ENCODE data around the gene HOXC10. TPM values are rescaled to one million over a fixed set of nuclear protein-coding genes. Genes with fewer than 3 reads are reported as not detected.

Gene HOXC10
- total and polyA plus RNA-seq, 2 experiments from 2014 or later = 0.23 to 1.7 TPM

DNA sequence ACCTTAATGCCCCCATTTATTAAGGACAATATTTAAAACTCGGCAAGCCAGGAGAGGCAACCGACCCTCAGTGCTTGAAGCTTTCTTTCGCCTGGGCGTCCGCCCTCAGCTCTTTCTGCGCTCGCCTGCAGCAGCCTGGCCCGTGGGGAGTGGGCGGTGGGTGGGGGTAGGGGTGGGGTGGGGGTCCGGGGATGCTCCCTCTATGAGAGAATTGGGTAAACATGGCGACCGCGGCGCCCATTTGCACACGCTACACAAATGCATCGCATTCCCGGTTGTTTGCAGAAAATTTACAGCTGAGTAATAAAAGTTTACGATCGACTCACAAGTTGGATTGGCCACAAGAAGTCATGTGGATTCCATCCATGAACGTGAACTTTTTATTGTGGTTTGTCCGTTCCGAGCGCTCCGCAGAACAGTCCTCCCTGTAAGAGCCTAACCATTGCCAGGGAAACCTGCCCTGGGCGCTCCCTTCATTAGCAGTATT is 31.6 kb downstream of the HOXC10 start:
- Histone ChIP-seq H4K20me1 (ENCODE audit: insufficient read depth, poor library complexity, severe bottlenecking) (no peaks in the 10 kb centered on the region), H3K4me3 (peak overlapping the region; percentile 62), H3K9me3 (ENCODE audit: low read depth) (no peaks in the 10 kb centered on the region), H2AFZ (no peak overlapping the region), H3K36me3 (replicated peaks; ENCODE audit: insufficient read depth, low read depth) (no peaks in the 10 kb centered on the region), H3K9me2 (replicated peaks; ENCODE audit: insufficient read depth) (no peaks in the 10 kb centered on the region), H3K79me2 (peaks cover 26% of the 10 kb centered on the region), H3K4me2 (peak overlapping the region; percentile 90), H3K27me3 (peaks cover 77% of the 10 kb centered on the region), H3K27ac (peak overlapping the region; percentile 97), H3K4me1 (ENCODE audit: insufficient read depth) (peaks cover 13% of the 10 kb centered on the region)
- TF ChIP-seq, protein P1, sequence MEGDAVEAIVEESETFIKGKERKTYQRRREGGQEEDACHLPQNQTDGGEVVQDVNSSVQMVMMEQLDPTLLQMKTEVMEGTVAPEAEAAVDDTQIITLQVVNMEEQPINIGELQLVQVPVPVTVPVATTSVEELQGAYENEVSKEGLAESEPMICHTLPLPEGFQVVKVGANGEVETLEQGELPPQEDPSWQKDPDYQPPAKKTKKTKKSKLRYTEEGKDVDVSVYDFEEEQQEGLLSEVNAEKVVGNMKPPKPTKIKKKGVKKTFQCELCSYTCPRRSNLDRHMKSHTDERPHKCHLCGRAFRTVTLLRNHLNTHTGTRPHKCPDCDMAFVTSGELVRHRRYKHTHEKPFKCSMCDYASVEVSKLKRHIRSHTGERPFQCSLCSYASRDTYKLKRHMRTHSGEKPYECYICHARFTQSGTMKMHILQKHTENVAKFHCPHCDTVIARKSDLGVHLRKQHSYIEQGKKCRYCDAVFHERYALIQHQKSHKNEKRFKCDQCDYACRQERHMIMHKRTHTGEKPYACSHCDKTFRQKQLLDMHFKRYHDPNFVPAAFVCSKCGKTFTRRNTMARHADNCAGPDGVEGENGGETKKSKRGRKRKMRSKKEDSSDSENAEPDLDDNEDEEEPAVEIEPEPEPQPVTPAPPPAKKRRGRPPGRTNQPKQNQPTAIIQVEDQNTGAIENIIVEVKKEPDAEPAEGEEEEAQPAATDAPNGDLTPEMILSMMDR (IDR thresholded peaks at IDR 0.05; ENCODE audit: poor library complexity) = no peak
- TF ChIP-seq EZH2phosphoT487 (IDR thresholded peaks at IDR 0.05; ENCODE audit: low read depth, severe bottlenecking, unreplicated experiment) = no peak
- TF ChIP-seq EZH2 (IDR thresholded peaks at IDR 0.05; ENCODE audit: borderline replicate concordance) = no peak
- DNase-seq (ENCODE audit: low spot score) = peak; percentile 76
- WGBS (ENCODE audit: low lambda C conversion rate, missing lambda C conversion rate) = 2% methylated on average over 24 of the region's 25 CpGs

DNA sequence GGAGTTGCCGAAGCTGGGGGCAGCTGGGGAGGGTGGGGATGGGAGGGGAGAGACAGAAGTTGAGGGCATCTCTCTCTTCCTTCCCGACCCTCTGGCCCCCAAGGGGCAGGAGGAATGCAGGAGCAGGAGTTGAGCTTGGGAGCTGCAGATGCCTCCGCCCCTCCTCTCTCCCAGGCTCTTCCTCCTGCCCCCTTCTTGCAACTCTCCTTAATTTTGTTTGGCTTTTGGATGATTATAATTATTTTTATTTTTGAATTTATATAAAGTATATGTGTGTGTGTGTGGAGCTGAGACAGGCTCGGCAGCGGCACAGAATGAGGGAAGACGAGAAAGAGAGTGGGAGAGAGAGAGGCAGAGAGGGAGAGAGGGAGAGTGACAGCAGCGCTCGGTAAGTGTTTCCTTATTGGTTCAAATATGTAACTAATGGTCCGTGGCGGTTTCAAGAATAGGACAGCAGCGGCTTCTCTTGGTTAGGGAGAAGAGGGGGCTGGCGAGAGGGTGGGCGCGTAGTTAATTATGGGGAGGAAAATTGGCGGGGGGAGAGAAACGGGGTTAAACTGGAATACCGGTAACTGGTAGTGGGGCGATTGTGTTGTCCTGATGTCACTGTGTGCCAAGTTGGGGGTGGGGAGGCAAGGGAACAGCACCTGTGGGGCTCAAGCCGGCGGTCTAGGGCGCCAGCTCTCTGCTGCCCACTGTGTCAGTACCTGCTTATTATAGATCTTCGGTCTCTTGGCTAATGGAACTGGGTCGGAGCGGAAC is 32.3 kb downstream of the HOXC10 start:
- peaks cover 13% of the 10 kb centered on the region for H3K4me1 ChIP-seq (ENCODE audit: insufficient read depth)
- no peaks in the 10 kb centered on the region for H3K9me2 ChIP-seq (replicated peaks; ENCODE audit: insufficient read depth)
- H3K79me2 ChIP-seq = peaks cover 33% of the 10 kb centered on the region
- peak overlapping the region; percentile 59 for H2AFZ ChIP-seq
- peak overlapping the region; percentile 97 for H3K27ac ChIP-seq
- no peaks in the 10 kb centered on the region for H3K36me3 ChIP-seq (replicated peaks; ENCODE audit: insufficient read depth, low read depth)
- WGBS (ENCODE audit: low lambda C conversion rate, missing lambda C conversion rate) = 4% methylated on average over 24 of the region's 24 CpGs
- H3K9me3 ChIP-seq (ENCODE audit: low read depth) = no peaks in the 10 kb centered on the region
- no peaks in the 10 kb centered on the region for H4K20me1 ChIP-seq (ENCODE audit: insufficient read depth, poor library complexity, severe bottlenecking)
- H3K27me3 ChIP-seq = peaks cover 82% of the 10 kb centered on the region
- peak overlapping the region; percentile 62 for H3K4me3 ChIP-seq
- TF ChIP-seq EZH2phosphoT487 (IDR thresholded peaks at IDR 0.05; ENCODE audit: low read depth, severe bottlenecking, unreplicated experiment) = peak; percentile 37
- no peak for TF ChIP-seq EZH2 (IDR thresholded peaks at IDR 0.05; ENCODE audit: borderline replicate concordance)
- TF ChIP-seq, protein P1 (IDR thresholded peaks at IDR 0.05; ENCODE audit: poor library complexity) = no peak
- DNase-seq (ENCODE audit: low spot score) = no peak
- peak overlapping the region; percentile 90 for H3K4me2 ChIP-seq

DNA sequence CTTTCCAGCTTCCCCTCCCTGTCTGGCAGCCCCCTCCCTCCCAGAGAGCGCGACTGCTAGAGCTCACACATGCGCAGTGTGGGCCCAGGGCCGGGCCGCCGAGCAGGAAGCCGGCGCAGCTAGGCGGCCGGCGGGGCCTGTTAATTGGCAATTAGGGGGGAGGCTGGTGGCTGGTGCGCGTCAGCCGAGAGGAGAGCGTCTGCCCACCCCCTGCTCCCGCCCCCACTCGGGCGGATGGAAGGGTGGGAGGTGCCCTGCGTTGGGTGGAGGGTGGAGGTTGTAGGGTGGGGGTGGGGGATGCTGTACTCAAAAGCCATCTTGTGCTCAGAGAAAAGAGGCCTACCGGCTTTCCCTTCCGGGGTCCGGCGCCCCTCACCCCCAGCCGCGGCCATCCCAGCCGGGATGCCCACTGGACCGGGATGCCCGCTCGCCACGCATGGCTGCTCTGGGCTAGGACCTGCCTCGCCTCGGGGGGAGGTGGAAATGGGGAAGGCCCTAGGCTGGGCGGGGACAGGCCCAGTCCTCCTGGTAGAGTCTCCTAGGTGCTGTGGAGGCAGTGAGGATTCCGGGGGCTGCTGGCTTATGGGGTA is 33.0 kb downstream of the HOXC10 start:
- Histone ChIP-seq H3K4me3 (peak overlapping the region; percentile 62), H2AFZ (peak overlapping the region; percentile 59), H3K4me2 (peak overlapping the region; percentile 90), H4K20me1 (ENCODE audit: insufficient read depth, poor library complexity, severe bottlenecking) (no peaks in the 10 kb centered on the region), H3K9me2 (replicated peaks; ENCODE audit: insufficient read depth) (no peaks in the 10 kb centered on the region), H3K27me3 (peaks cover 82% of the 10 kb centered on the region), H3K9me3 (ENCODE audit: low read depth) (no peaks in the 10 kb centered on the region), H3K4me1 (ENCODE audit: insufficient read depth) (peaks cover 13% of the 10 kb centered on the region), H3K27ac (peak overlapping the region; percentile 97), H3K79me2 (peaks cover 41% of the 10 kb centered on the region), H3K36me3 (replicated peaks; ENCODE audit: insufficient read depth, low read depth) (no peaks in the 10 kb centered on the region)
- peak; percentile 92 for DNase-seq (ENCODE audit: low spot score)
- 2% methylated on average over 8 of the region's 34 CpGs for WGBS (ENCODE audit: low lambda C conversion rate, missing lambda C conversion rate)
- TF ChIP-seq, protein P1 (IDR thresholded peaks at IDR 0.05; ENCODE audit: poor library complexity) = no peak
- TF ChIP-seq EZH2 (IDR thresholded peaks at IDR 0.05; ENCODE audit: borderline replicate concordance) (no peak), EZH2phosphoT487 (IDR thresholded peaks at IDR 0.05; ENCODE audit: low read depth, severe bottlenecking, unreplicated experiment) (no peak)

Data from hepatocyte (in vitro differentiated cells).